ENCODE measurements around the gene SETDB2.

The SETDB2 gene

DNA sequence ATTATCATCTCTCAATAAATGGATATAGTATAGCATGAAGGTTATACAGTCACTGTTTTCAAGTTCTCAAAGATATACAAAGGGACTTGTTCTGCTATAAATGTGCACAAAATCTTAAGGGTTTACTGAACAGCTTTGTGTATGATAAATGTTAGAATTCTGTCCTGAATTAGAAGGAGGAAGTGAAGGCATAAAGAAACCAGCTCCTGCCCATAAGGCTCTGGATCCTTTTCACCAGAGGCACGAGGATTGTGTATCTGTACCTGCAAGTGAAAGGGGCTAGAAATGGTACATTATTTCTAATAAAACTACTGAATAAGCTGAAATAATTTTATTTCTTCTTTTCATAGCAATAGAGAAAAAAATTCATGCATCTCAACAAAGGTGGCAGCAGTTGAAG, 84.1 kb downstream of the SETDB2 start:
- WGBS (ENCODE audit: insufficient coverage, insufficient read length) = no CpG with 5 or more reads among the region's 1 CpG
- no peak for DNase-seq (ENCODE audit: low read depth, low spot score)
- Histone ChIP-seq H3K36me3 (ENCODE audit: control insufficient read depth, insufficient read depth, low read length) (no peaks in the 10 kb centered on the region), H3K9me3 (ENCODE audit: control insufficient read depth, insufficient read depth, low read length) (no peaks in the 10 kb centered on the region), H3K4me1 (ENCODE audit: control insufficient read depth, insufficient read depth, low read length) (no peaks in the 10 kb centered on the region), H3K27me3 (ENCODE audit: control insufficient read depth, insufficient read depth, low read length) (no peaks in the 10 kb centered on the region), H3K4me3 (ENCODE audit: low read length) (no peak overlapping the region), H3K27ac (ENCODE audit: low read length) (no peak overlapping the region)

DNA sequence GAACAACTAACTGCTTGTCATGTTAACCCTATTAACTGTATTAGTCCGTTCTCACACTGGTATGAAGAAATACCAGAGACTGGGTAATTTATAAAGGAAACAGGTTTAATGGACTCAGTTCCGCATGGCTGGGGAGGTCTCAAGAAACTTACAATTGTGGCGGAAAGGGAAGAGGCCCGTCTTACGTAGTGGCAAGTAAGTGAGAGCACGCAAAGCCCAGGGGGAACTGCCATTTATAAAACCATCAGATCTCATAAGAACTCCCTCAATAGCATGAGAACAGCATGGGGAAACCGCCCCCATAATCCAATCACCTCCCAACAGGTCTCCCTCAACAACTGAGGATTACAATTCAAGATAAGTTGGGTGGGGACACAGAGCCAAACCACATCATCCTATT, 86.4 kb downstream of the SETDB2 start:
- no peak overlapping the region for H3K27ac ChIP-seq (ENCODE audit: low read length)
- no peak overlapping the region for H3K4me3 ChIP-seq (ENCODE audit: low read length)
- no peak for DNase-seq (ENCODE audit: low read depth, low spot score)
- H3K4me1 ChIP-seq (ENCODE audit: control insufficient read depth, insufficient read depth, low read length) = no peaks in the 10 kb centered on the region
- H3K27me3 ChIP-seq (ENCODE audit: control insufficient read depth, insufficient read depth, low read length) = no peaks in the 10 kb centered on the region
- H3K9me3 ChIP-seq (ENCODE audit: control insufficient read depth, insufficient read depth, low read length) = no peaks in the 10 kb centered on the region
- no peaks in the 10 kb centered on the region; the same call in 1 of the 2 replicates for H3K36me3 ChIP-seq (ENCODE audit: control insufficient read depth, insufficient read depth, low read length)
- no CpG with 5 or more reads among the region's 7 CpGs for WGBS (ENCODE audit: insufficient coverage, insufficient read length)

DNA sequence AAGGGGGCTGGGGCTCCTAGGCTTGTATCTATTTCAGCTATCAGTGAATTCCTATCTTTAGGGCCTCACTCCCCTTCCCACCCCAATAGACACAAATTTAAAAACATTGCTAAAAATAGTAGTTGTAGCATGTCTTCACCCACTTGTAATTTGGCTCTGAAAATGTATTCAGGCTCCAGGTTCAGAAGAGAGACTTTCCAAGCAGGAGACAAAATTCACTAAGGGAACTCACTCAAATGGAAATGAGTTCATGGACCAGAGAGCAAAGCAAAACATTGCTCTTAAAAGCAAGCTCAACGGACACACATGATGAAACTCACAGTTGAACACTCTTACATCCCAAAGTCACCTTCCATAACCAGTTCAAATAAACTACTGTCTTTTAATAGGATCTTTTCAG, 88.5 kb downstream of the SETDB2 start:
- no peak for DNase-seq (ENCODE audit: low read depth, low spot score)
- no CpG with 5 or more reads among the region's 1 CpG for WGBS (ENCODE audit: insufficient coverage, insufficient read length)
- Histone ChIP-seq H3K27me3 (ENCODE audit: control insufficient read depth, insufficient read depth, low read length) (no peaks in the 10 kb centered on the region), H3K4me1 (ENCODE audit: control insufficient read depth, insufficient read depth, low read length) (no peaks in the 10 kb centered on the region), H3K27ac (ENCODE audit: low read length) (no peak overlapping the region), H3K4me3 (ENCODE audit: low read length) (no peak overlapping the region), H3K9me3 (ENCODE audit: control insufficient read depth, insufficient read depth, low read length) (no peaks in the 10 kb centered on the region), H3K36me3 (ENCODE audit: control insufficient read depth, insufficient read depth, low read length) (no peaks in the 10 kb centered on the region; the same call in 1 of the 2 replicates)

DNA sequence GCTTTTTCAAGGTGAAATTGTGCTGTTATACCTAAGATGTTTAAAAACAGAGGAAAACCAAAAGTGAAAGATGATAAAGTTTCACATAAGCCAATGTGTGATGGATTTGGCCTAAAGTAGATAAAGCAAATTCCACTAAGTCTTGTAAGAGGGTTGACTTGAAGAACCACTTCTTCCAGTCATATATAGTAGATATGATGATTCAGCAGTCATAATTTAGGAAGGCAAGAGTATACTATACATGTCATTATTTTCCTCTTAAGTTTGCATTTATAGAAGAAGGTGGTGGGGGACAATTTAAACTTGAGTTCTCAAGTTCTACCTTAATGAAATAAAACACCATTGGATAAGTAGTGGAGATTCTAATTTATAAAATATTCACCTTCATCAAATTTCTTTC, 88.9 kb downstream of the SETDB2 start:
- Histone ChIP-seq H3K27ac (ENCODE audit: low read length) (no peak overlapping the region), H3K36me3 (ENCODE audit: control insufficient read depth, insufficient read depth, low read length) (no peaks in the 10 kb centered on the region; the same call in 1 of the 2 replicates), H3K27me3 (ENCODE audit: control insufficient read depth, insufficient read depth, low read length) (no peaks in the 10 kb centered on the region)

DNA sequence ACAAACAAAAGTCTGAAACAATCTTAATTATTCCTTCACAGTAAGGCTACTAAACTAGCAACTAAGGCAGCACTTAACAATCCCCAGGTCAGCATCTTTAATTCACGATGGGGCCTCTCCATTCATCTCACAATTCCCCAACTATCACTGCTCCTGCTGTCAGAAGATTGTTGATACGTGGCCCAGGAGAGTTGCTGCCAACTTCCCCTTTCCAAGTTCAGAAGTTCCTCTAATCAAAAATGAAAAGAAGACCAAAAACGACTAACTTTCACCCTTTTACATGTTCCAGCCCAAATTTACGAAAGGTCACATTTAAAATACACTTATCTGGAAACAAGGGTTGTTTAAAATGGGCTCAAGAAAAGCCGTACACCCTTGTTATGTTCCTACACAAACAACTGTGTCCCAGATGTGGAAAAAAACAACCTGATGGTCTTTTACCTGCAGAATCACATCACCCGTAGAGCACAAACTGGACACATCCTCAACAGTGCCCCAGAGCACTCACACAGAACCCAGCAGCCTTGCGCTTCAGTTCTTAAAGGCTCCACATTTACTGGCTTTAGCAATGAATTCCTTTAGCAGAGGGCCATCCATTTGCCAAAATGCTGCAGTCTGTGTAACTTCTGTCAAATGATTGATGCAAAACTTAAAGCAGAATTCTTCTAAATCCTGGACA, 89.7 kb downstream of the SETDB2 start:
- no peak for DNase-seq (ENCODE audit: low read depth, low spot score)
- no peak overlapping the region for H3K27ac ChIP-seq (ENCODE audit: low read length)
- no peaks in the 10 kb centered on the region; the same call in 1 of the 2 replicates for H3K36me3 ChIP-seq (ENCODE audit: control insufficient read depth, insufficient read depth, low read length)
- H3K9me3 ChIP-seq (ENCODE audit: control insufficient read depth, insufficient read depth, low read length) = no peaks in the 10 kb centered on the region
- no CpG with 5 or more reads among the region's 7 CpGs for WGBS (ENCODE audit: insufficient coverage, insufficient read length)
- no peaks in the 10 kb centered on the region for H3K27me3 ChIP-seq (ENCODE audit: control insufficient read depth, insufficient read depth, low read length)
- H3K4me3 ChIP-seq (ENCODE audit: low read length) = no peak overlapping the region
- no peaks in the 10 kb centered on the region for H3K4me1 ChIP-seq (ENCODE audit: control insufficient read depth, insufficient read depth, low read length)

More for the DNA sequence above, 88.9 kb downstream of the SETDB2 start:
- DNase-seq (ENCODE audit: low read depth, low spot score) = no peak
- no peaks in the 10 kb centered on the region for H3K9me3 ChIP-seq (ENCODE audit: control insufficient read depth, insufficient read depth, low read length)
- no peak overlapping the region for H3K4me3 ChIP-seq (ENCODE audit: low read length)
- H3K4me1 ChIP-seq (ENCODE audit: control insufficient read depth, insufficient read depth, low read length) = no peaks in the 10 kb centered on the region

DNA sequence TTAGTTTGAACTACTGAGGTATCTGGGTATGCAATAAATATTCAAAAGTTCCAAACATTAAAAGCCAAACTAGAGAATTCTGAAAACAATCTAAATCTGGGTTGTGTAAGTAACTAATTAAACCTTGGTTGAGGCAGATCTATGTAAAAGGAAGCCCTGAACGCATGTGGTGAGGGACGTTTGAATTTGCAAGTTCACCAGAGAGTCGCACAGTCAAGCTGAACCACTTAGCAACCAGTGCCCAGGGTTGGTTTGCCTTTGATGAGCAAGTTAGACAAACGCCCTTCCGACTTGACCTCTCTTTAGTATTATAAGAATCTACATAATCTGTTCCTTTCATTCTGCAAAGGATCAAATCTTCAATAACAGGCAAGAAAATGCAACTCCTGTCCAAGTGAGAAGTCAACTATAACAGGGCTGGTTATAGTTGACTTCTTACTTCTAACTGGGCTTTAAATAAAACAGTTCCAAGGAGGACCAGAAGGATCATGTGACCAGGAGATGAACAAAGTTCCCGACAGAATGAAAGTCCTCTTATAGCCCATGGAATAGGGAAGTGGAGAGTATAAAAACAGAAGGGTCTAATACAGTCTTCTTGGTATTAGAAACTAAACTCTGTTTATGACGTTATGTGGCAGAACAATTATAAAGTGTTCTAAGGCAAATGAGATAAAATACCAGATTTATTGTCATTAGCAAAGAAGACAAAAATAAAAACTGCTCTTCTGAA, 92.2 kb downstream of the SETDB2 start:
- Histone ChIP-seq H3K27me3 (ENCODE audit: control insufficient read depth, insufficient read depth, low read length) (no peaks in the 10 kb centered on the region), H3K36me3 (ENCODE audit: control insufficient read depth, insufficient read depth, low read length) (no peaks in the 10 kb centered on the region; the same call in 1 of the 2 replicates), H3K9me3 (ENCODE audit: control insufficient read depth, insufficient read depth, low read length) (no peaks in the 10 kb centered on the region), H3K4me1 (ENCODE audit: control insufficient read depth, insufficient read depth, low read length) (no peaks in the 10 kb centered on the region), H3K4me3 (ENCODE audit: low read length) (no peak overlapping the region), H3K27ac (ENCODE audit: low read length) (no peak overlapping the region)
- WGBS (ENCODE audit: insufficient coverage, insufficient read length) = no CpG with 5 or more reads among the region's 7 CpGs
- DNase-seq (ENCODE audit: low read depth, low spot score) = no peak

DNA sequence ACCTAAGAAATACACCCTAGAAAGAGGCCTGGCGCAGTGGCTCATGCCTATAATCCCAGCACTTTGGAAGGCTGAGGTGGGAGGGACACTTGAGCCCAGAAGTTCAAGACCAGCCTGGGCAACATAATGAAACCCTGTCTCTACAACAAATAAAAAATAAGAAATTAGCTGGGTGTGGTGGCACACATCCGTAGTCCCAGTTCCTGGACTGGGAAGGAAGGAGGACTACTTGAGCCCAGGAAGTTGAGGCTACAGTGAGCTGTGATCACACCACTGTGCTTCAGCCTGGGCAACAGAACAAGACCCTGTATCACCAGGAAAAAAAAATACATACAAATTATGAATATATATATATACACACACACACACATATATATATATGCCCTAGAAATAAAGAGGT, 94.3 kb downstream of the SETDB2 start:
- H3K4me1 ChIP-seq (ENCODE audit: control insufficient read depth, insufficient read depth, low read length) = no peaks in the 10 kb centered on the region
- no peaks in the 10 kb centered on the region for H3K27me3 ChIP-seq (ENCODE audit: control insufficient read depth, insufficient read depth, low read length)
- H3K4me3 ChIP-seq (ENCODE audit: low read length) = no peak overlapping the region
- H3K27ac ChIP-seq (ENCODE audit: low read length) = no peak overlapping the region
- H3K36me3 ChIP-seq (ENCODE audit: control insufficient read depth, insufficient read depth, low read length) = no peaks in the 10 kb centered on the region; the same call in 1 of the 2 replicates
- H3K9me3 ChIP-seq (ENCODE audit: control insufficient read depth, insufficient read depth, low read length) = no peaks in the 10 kb centered on the region
- DNase-seq (ENCODE audit: low read depth, low spot score) = no peak
- WGBS (ENCODE audit: insufficient coverage, insufficient read length) = no CpG with 5 or more reads among the region's 2 CpGs

DNA sequence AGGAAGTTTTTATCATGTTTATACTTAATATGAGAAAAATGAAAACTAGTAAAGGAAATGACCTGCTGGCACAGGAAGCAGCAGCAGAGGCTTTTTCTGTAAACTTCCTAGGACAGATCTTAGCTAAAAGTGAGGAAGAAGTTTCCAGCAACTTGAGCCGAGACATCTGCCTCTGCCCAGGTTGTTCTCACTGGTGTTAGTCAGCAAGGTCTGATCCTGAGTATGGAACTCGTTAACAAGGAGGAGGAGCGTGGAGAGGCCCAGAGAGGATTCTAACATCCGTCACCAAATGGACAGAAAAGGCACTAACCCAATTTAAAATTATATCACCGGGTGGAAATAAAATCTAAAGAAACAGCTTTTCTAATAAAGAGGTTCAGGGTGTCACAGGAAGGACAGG, 95.2 kb downstream of the SETDB2 start:
- WGBS (ENCODE audit: insufficient coverage, insufficient read length) = no CpG with 5 or more reads among the region's 5 CpGs
- Histone ChIP-seq H3K9me3 (ENCODE audit: control insufficient read depth, insufficient read depth, low read length) (no peaks in the 10 kb centered on the region), H3K27ac (ENCODE audit: low read length) (no peak overlapping the region), H3K4me1 (ENCODE audit: control insufficient read depth, insufficient read depth, low read length) (no peaks in the 10 kb centered on the region), H3K4me3 (ENCODE audit: low read length) (no peak overlapping the region), H3K27me3 (ENCODE audit: control insufficient read depth, insufficient read depth, low read length) (no peaks in the 10 kb centered on the region), H3K36me3 (ENCODE audit: control insufficient read depth, insufficient read depth, low read length) (no peaks in the 10 kb centered on the region; the same call in 1 of the 2 replicates)
- DNase-seq (ENCODE audit: low read depth, low spot score) = no peak

DNA sequence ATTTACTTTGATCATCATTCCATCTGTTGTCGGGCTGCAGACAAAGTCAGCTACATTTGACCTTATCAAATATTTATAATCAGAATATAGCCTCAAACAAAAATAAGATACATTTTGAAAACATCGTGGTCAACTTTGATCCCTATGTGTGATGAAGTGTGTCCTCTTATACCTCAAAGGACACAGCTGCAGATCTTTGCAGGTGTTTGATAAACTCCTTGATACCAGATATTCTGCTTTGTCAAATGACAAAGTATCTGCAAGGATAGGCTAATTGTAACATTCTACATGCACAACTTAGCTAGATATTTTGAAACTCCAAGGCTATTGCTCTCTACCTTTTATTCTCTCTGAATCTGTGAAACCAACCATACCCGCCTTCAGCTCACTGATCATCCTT, 95.7 kb downstream of the SETDB2 start:
- no CpG with 5 or more reads among the region's 3 CpGs for WGBS (ENCODE audit: insufficient coverage, insufficient read length)
- Histone ChIP-seq H3K9me3 (ENCODE audit: control insufficient read depth, insufficient read depth, low read length) (no peaks in the 10 kb centered on the region), H3K27me3 (ENCODE audit: control insufficient read depth, insufficient read depth, low read length) (no peaks in the 10 kb centered on the region), H3K36me3 (ENCODE audit: control insufficient read depth, insufficient read depth, low read length) (no peaks in the 10 kb centered on the region), H3K4me1 (ENCODE audit: control insufficient read depth, insufficient read depth, low read length) (no peaks in the 10 kb centered on the region), H3K4me3 (ENCODE audit: low read length) (no peak overlapping the region), H3K27ac (ENCODE audit: low read length) (no peak overlapping the region)
- DNase-seq (ENCODE audit: low read depth, low spot score) = no peak

DNA sequence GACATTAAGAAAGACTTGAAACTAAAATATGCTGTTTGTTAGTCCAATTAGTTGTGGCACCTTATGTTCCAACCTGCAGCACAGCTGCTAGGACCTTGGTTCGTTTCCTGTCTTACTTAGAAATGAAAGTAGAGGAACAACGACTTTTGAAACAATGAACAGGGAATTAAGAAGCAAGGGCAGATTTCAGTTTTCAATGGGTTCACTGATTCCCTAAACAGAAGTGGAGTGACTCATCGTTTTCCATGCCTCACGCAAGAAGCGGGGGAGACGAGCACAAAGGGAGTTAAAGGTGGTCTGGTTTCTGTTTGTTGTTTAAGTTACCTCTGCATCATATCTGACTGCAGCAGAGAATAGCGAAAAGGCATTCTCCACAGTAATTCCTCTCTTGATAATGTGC, 96.5 kb downstream of the SETDB2 start:
- no peaks in the 10 kb centered on the region for H3K27me3 ChIP-seq (ENCODE audit: control insufficient read depth, insufficient read depth, low read length)
- H3K4me3 ChIP-seq (ENCODE audit: low read length) = no peak overlapping the region
- no peak overlapping the region for H3K27ac ChIP-seq (ENCODE audit: low read length)
- H3K36me3 ChIP-seq (ENCODE audit: control insufficient read depth, insufficient read depth, low read length) = no peaks in the 10 kb centered on the region
- no peak for DNase-seq (ENCODE audit: low read depth, low spot score)
- no peaks in the 10 kb centered on the region for H3K4me1 ChIP-seq (ENCODE audit: control insufficient read depth, insufficient read depth, low read length)
- H3K9me3 ChIP-seq (ENCODE audit: control insufficient read depth, insufficient read depth, low read length) = no peaks in the 10 kb centered on the region
- WGBS (ENCODE audit: insufficient coverage, insufficient read length) = no CpG with 5 or more reads among the region's 7 CpGs

DNA sequence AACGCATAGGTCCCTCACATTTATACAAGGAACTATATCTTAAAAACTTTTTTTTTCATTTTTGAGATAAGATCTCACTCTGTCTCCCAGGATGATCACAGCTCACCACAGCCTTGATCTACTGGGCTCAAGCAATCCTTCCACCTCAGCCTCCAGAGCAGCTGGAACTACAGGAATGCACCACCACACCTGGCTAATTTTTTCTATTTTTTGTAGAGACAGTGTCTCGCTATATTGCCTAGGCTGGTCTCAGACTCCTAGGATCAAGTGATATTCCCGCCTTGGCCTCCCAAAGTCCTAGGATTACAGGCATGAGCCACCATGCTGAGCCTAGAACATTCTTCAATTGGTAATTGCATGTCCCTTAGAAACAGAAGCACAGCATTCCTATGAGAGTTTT, 99.6 kb downstream of the SETDB2 start:
- no CpG with 5 or more reads among the region's 3 CpGs for WGBS (ENCODE audit: insufficient coverage, insufficient read length)
- Histone ChIP-seq H3K9me3 (ENCODE audit: control insufficient read depth, insufficient read depth, low read length) (no peaks in the 10 kb centered on the region), H3K27ac (ENCODE audit: low read length) (no peak overlapping the region), H3K4me3 (ENCODE audit: low read length) (no peak overlapping the region), H3K4me1 (ENCODE audit: control insufficient read depth, insufficient read depth, low read length) (no peaks in the 10 kb centered on the region), H3K36me3 (ENCODE audit: control insufficient read depth, insufficient read depth, low read length) (no peaks in the 10 kb centered on the region; the same call in 1 of the 2 replicates), H3K27me3 (ENCODE audit: control insufficient read depth, insufficient read depth, low read length) (no peaks in the 10 kb centered on the region)
- DNase-seq (ENCODE audit: low read depth, low spot score) = no peak
